AG04450 (cell line): Measurements from ENCODE around the gene PHF20. TPM values are rescaled to one million over a fixed set of nuclear protein-coding genes. Genes with fewer than 3 reads are reported as not detected.
"Not testable (repeated sequence)": the region's sequence is repeated elsewhere in the genome, so short reads cannot be mapped to it uniquely, and the experiment has no call there.

Source experiments
- CTCF ChIA-PET: fragments of 300-600, 350-600 bp; formaldehyde crosslinking; extraction: SDS; loops from one replicate; lab custom pipeline; 2022; ENCODE audit warnings: antibody characterized with exemption, inconsistent platforms; lab: Charles Lee
- POLR2A ChIA-PET: fragments of 350-600 bp; formaldehyde crosslinking; extraction: SDS; loops from one replicate; lab custom pipeline; 2021; ENCODE audit warnings: antibody characterized with exemption, inconsistent platforms; lab: Yijun Ruan, JAX
- DNase-seq: peaks from one replicate; pipeline ENCODE4 v3.0.0-alpha.2; 2011; ENCODE audit warnings: low read depth, low spot score
- H3K27ac ChIP-seq: one replicate; pipeline ENCODE4 v1.5.1; 2012; ENCODE audit warnings: low read depth, low read length, control low read depth
- H3K27me3 ChIP-seq: one replicate; pipeline ENCODE4 v1.6.0; 2012; ENCODE audit warnings: low read length; ENCODE audit not compliant: control insufficient read depth, insufficient read depth
- H3K4me3 ChIP-seq: 2 replicates; pipeline ENCODE4 v1.5.1; 2011; ENCODE audit warnings: mild to moderate bottlenecking, low read depth, low read length, control low read depth
- H3K9me3 ChIP-seq: 2 replicates; pipeline ENCODE4 v1.5.1; 2012; ENCODE audit warnings: low read length; ENCODE audit not compliant: control insufficient read depth, insufficient read depth
- polyA plus RNA-seq: library from polyadenylated mRNA; depleted of rRNA; stranded (reverse); fragments of >200 nt; gene quantifications from 2 replicates; pipeline ENCODE4 v1.2.3, GENCODE V29; 2011
- TF ChIP-seq, protein P1 (sequence below): IDR thresholded peaks from 2 replicates; pipeline ENCODE4 v1.5.1; 2011; ENCODE audit warnings: low read depth, low read length, control low read depth, inconsistent platforms

The PHF20 gene
- polyA plus RNA-seq, 1 experiment = 30.6 TPM

DNA sequence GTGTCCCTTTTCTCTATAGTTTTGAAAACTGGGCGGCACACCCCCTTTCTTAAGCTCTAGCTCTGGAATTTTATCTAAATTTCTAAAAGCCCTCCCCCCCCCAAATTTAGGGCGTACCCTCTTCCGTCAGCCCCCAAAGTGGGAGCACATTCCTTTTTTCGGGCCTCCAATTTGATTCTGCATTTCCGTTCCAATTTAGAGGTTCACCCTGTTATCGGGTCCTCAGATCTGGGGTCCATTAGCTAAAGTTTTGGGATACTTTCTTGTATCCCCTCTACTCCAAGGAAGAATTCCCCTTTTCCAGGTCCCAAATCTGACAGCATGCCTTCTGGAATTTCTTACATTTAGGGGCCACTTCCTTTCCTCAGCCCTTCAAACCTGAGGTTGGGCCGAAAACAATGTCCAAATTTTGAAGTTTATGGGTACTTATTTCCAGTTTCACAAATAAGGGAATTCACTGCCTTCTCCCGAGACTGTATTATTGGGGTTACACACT lies 796 bp downstream of the PHF20 start:
- no peak for DNase-seq
- peaks cover 3% of the 10 kb centered on the region; the same call in 1 of the 2 replicates for H3K9me3 ChIP-seq
- CTCF ChIA-PET = no interaction called here
- peak overlapping the region; percentile 87 for H3K4me3 ChIP-seq
- no peaks in the 10 kb centered on the region for H3K27me3 ChIP-seq
- H3K27ac ChIP-seq = peak overlapping the region; percentile 41
- TF ChIP-seq, protein P1, sequence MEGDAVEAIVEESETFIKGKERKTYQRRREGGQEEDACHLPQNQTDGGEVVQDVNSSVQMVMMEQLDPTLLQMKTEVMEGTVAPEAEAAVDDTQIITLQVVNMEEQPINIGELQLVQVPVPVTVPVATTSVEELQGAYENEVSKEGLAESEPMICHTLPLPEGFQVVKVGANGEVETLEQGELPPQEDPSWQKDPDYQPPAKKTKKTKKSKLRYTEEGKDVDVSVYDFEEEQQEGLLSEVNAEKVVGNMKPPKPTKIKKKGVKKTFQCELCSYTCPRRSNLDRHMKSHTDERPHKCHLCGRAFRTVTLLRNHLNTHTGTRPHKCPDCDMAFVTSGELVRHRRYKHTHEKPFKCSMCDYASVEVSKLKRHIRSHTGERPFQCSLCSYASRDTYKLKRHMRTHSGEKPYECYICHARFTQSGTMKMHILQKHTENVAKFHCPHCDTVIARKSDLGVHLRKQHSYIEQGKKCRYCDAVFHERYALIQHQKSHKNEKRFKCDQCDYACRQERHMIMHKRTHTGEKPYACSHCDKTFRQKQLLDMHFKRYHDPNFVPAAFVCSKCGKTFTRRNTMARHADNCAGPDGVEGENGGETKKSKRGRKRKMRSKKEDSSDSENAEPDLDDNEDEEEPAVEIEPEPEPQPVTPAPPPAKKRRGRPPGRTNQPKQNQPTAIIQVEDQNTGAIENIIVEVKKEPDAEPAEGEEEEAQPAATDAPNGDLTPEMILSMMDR = no peak
- POLR2A ChIA-PET = interaction anchor here (0.8 to 2.1 kb wide), 3 partner anchors 19 to 30 kb away, joined by 4 to 41 read pairs (median 6); partner anchors contain the start of gene RBM39

DNA sequence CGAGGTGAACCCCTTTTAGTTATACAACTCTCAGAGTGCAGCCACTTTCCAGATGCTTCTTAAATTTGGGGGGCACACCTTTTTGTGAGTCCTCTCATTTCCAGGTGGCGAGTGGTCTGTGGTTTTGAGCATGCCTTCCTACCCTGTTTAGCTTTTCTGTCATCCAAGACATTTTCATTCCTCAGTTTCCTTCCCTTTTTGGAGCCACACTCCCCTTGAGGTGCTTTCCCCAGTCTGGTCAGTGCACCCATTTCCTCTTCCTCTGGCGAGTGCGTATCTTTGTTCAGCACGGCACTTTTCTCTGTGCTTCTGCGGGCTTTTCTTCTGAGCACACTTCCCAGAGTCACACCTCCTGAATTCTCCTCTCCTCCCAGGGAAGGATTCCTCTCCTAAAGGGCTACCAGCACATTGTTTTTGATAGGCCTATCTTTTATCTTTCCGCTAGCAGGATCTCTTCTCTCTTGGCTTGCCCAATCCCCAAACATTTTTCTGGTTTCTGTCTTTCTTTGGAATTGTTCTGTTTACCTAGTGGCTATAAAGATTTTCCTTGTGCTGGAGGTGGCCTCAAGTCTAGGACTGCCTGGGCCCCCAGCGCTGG lies 1.4 kb downstream of the PHF20 start:
- ChIA-PET CTCF (no interaction called here), POLR2A (no interaction called here)
- DNase-seq = no peak

DNA sequence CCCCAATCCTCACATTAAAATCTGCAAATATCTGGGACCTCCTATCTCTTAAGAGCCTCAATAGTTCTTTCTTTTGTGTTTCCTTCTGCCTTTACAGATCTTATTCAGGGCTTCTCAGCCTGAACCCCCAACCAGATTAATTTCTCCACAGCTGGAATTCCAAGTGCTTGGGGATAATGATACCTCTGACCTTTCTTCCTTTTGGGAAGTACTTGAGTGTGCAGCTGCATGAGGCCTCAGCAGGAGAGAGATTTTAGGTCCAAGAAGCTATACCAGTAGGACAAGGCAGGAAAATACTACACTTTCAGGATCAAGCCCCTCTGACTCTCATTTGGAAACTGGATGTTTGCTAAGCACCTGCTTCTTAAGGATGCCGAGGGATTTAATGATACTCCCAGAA lies 2.6 kb downstream of the PHF20 start:
- no peak overlapping the region for H3K27ac ChIP-seq
- POLR2A ChIA-PET = no interaction called here
- CTCF ChIA-PET = interaction anchor here (0.6 kb wide), 1 partner anchor 604 kb away, joined by 3 read pairs; no protein-coding TSS in a partner anchor
- no peaks in the 10 kb centered on the region for H3K27me3 ChIP-seq
- TF ChIP-seq, protein P1 = no peak
- DNase-seq = no peak
- H3K9me3 ChIP-seq = peaks cover 3% of the 10 kb centered on the region; the same call in 1 of the 2 replicates
- H3K4me3 ChIP-seq = no peak overlapping the region

More for the DNA sequence above, 1.4 kb downstream of the PHF20 start:
- Histone ChIP-seq H3K4me3 (peak overlapping the region; percentile 87), H3K9me3 (peaks cover 3% of the 10 kb centered on the region; the same call in 1 of the 2 replicates), H3K27me3 (no peaks in the 10 kb centered on the region), H3K27ac (no peak overlapping the region)
- TF ChIP-seq, protein P1 = no peak

DNA sequence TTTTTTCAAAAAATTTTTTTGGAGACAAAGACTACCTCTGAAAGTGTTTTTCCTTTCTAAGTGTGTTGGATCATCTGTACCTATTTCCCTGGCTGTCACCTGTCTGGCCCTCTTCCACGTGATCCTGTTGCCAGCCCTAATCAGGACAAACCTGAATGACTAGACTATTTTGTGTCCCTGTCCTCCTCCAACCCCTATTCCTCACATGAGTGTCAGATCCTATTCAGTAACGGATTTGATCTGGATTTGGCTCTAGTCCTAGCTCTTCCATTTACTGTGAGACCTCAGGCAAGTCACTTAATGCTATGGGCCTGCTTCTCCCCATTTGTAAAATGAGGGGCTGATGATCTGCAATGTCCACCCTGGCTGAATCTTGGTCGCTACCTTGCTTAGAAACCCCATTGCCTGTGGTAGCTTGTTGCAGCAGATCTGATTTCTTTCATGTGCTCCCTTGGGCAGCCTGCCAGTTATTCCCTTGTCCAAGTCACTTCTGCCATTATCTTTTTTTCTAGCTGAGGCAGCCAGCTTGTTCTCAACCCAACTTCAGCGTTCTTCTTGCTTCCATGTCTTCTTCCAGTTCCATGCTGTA lies 4.8 kb downstream of the PHF20 start:
- ChIA-PET POLR2A (no interaction called here), CTCF (interaction anchor here (0.9 kb wide), 1 partner anchor 34 kb away, joined by 3 read pairs; no protein-coding TSS in a partner anchor)
- Histone ChIP-seq H3K27me3 (no peaks in the 10 kb centered on the region), H3K4me3 (no peak overlapping the region), H3K9me3 (0 out of 2 replicates have a peak, but pooled peaks cover under 1% of the 10 kb centered on the region), H3K27ac (no peak overlapping the region)
- no peak for DNase-seq
- TF ChIP-seq, protein P1 = no peak

DNA sequence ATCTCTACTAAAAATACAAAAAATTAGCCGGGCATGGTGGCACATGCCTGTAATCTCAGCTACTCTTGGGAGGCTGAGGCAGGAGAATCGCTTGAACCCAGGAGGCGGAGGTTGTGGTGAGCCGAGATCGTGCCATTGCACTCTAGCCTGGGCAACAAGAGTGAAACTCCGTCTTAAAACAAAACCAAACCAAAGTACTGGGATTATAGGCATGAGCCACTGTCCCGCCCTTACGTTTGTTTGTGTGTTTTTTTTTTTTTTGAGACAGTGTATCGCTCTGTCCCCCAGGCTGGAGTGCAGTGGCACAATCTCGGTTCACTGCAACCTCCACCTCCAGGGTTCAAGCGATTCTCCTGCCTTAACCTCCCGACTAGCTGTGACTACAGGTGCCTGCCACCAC lies 12.0 kb downstream of the PHF20 start:
- H3K27me3 ChIP-seq, CTCF ChIA-PET, H3K27ac ChIP-seq, DNase-seq, H3K4me3 ChIP-seq, POLR2A ChIA-PET, H3K9me3 ChIP-seq: not testable (repeated sequence)

DNA sequence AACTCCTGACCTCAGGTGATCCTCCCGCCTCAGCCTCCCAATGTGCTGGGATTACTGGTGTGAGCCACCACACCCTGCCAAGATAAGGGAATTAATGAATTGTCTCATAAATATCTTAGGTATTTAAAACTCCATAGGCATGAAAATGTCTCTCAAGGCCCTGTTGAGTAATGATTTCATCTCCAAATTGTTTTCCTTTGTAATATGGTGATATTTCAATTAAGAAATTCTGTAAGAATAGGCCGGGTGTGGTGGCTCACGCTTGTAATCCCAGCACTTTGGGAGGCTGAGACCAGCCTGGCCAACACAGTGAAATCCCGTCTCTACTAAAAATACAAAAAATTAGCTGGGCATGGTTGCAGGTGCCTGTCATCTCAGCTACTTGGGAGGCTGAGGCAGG lies 13.7 kb downstream of the PHF20 start:
- DNase-seq, H3K27ac ChIP-seq, H3K4me3 ChIP-seq, H3K27me3 ChIP-seq, H3K9me3 ChIP-seq, CTCF ChIA-PET: not testable (repeated sequence)
- POLR2A ChIA-PET = interaction anchor here (0.6 kb wide), 1 partner anchor 24 kb away, joined by 3 read pairs; no protein-coding TSS in a partner anchor
